IgD-negative memory B cell (primary cell): ENCODE data around the gene SPATA33. TPM values are rescaled to one million over a fixed set of nuclear protein-coding genes. Genes with fewer than 3 reads are reported as not detected.
"Not testable (repeated sequence)": the region's sequence is repeated elsewhere in the genome, so short reads cannot be mapped to it uniquely, and the experiment has no call there.

Experiments used
- H3K27ac Mint-ChIP-seq, 3 donors: one replicate each; pipeline ENCODE4 v1.8.0; 2020 to 2022; ENCODE audit warnings: mild to moderate bottlenecking in 3 of 3, mixed read lengths in 3 of 3, moderate library complexity in 1 of 3
- H3K27me3 Mint-ChIP-seq: one replicate; pipeline ENCODE4 v1.8.0; 2021; ENCODE audit warnings: mixed read lengths
- H3K36me3 Mint-ChIP-seq: one replicate; pipeline ENCODE4 v1.8.0; 2020; ENCODE audit warnings: mild to moderate bottlenecking, mixed read lengths
- H3K4me1 Mint-ChIP-seq, 3 donors: one replicate each; pipeline ENCODE4 v1.8.0; 2020 to 2022; ENCODE audit warnings: mixed read lengths in 3 of 3, mild to moderate bottlenecking in 1 of 3
- H3K4me3 Mint-ChIP-seq, 4 donors: one replicate each; pipeline ENCODE4 v1.8.0; 2020 to 2022; ENCODE audit warnings: mild to moderate bottlenecking in 4 of 4, mixed read lengths in 4 of 4, moderate library complexity in 3 of 4
- H3K9me3 Mint-ChIP-seq, 3 donors: one replicate each; pipeline ENCODE4 v1.8.0; 2020 to 2021; ENCODE audit warnings: mixed read lengths in 3 of 3, mild to moderate bottlenecking in 1 of 3
- polyA plus RNA-seq: library from polyadenylated mRNA; unstranded; fragments of 300-500 nt; fragmentation: Illumina TruSeq; gene quantifications from one replicate; pipeline ENCODE4 v1.2.3, GENCODE V29; 2021

Gene SPATA33
- polyA plus RNA-seq, 1 donor from 2014 or later = 3.5 TPM

DNA sequence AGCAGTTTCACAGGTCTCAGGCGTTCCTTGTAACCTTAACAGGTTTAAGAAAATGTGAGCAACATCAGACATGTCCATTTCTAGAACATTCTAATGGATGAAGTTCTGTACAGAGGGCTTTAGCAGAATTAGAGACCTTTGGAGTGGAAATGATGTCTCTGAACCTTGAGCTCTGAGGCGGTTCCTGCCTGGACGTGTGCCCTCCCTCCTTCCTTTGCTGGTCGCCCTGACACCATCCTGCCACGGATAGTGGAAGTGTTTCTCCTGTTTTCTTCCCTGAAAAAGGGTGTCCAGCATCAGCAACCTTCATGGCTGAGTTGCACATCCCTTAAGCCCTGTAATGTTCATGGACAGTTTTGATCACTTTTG is 11.1 kb downstream of the SPATA33 start:
- H3K27ac Mint-ChIP-seq = no peak overlapping the region
- no peaks in the 10 kb centered on the region for H3K27me3 Mint-ChIP-seq
- H3K4me1 Mint-ChIP-seq = peaks cover 0 to 4% (median 2%) of the 10 kb centered on the region in 3 donors
- peaks cover 0 to 2% (median 0%) of the 10 kb centered on the region in 3 donors for H3K9me3 Mint-ChIP-seq
- H3K36me3 Mint-ChIP-seq = peaks cover 2% of the 10 kb centered on the region
- H3K4me3 Mint-ChIP-seq = no peak overlapping the region

DNA sequence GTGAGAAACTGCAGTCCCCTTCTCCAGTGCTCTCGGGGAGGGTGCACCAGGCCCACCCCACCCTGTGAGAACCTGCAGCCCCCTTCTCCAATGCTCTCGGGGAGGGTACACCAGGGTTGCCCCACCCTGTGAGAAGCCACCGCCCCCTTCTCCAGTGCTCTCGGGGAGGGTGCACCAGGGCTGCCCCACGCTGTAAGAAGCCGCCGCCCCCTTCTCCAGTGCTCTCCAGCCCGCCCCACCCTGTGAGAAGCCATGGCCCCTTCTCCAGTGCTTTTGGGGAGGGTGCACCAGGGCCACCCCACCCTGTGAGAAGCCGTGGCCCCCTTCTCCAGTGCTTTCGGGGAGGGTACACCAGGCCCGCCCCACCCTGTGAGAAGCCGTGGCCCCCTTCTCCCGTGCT is 12.1 kb downstream of the SPATA33 start:
- no peak overlapping the region for H3K4me3 Mint-ChIP-seq
- H3K36me3 Mint-ChIP-seq = no peaks in the 10 kb centered on the region
- no peaks in the 10 kb centered on the region for H3K27me3 Mint-ChIP-seq
- no peak overlapping the region for H3K27ac Mint-ChIP-seq
- H3K9me3 Mint-ChIP-seq = peaks cover 0 to 2% (median 0%) of the 10 kb centered on the region in 3 donors
- peaks cover 0 to 2% (median 2%) of the 10 kb centered on the region in 3 donors for H3K4me1 Mint-ChIP-seq

DNA sequence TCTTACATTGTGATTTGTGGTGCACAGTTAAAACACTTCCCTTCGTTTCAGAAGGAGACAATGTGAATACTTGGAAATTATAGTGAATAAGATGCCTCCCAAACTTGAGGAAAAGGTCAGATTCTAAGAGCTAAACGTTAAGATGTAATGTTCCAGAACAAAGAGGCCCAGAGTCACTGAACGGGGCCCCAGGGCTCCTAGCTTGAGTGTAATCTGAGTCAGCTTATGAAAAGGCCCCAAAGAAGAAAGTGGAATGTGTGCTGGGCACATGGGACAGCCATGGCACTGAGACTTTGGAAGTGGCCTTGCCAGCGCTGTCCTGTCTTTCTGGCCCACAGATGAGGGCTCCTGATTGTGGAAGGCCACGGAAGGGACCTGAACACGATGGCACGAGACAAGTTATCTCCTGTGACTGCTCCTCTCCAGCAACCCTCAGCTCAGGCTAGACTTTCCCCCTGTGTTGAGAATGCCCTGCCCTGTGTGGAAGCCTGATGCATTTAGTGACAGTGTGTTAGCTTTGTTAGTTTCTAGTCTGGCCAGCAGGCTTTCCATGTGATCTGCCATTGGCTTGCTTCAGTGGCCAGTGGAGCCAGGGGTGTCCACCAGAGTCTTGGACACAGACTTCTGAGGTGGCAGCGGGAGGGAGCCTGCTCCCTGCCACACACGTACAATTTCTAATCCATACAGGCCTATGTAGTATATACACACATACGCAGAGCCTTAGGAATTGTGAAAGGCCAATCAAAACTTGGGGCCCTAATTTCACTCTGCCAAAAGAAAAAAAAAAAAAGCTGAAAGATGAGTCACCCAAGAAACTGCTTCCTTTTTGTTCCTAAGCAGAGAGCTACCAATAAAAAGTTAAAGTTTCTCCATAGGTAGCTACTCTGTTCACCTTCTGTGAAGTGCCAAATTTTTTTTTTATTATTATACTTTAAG is 13.1 kb downstream of the SPATA33 start:
- Mint-ChIP-seq H3K4me3 (no peak overlapping the region), H3K27ac (no peak overlapping the region), H3K9me3 (peaks cover 0 to 3% (median 0%) of the 10 kb centered on the region in 3 donors)

DNA sequence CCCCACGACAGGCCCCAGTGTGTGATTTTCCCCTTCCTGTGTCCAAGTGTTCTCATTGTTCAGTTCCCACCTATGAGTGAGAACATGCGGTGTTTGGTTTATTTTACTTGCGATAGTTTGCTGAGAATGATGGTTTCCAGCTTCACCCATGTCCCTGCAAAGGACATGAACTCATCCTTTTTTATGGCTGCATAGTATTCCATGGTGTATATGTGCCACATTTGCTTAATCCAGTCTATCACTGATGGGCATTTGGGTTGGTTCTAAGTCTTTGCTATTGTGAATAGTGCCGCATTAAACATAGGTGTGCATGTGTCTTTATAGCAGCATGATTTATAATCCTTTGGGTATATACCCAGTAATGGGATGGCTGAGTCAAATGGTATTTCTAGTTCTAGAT is 13.9 kb downstream of the SPATA33 start:
- not testable (repeated sequence) for H3K27ac Mint-ChIP-seq, H3K27me3 Mint-ChIP-seq, H3K4me1 Mint-ChIP-seq, H3K36me3 Mint-ChIP-seq, H3K4me3 Mint-ChIP-seq, H3K9me3 Mint-ChIP-seq

More for the DNA sequence above, 13.1 kb downstream of the SPATA33 start:
- Mint-ChIP-seq H3K36me3 (no peaks in the 10 kb centered on the region), H3K4me1 (peaks cover 0 to 2% (median 2%) of the 10 kb centered on the region in 3 donors), H3K27me3 (no peaks in the 10 kb centered on the region)

DNA sequence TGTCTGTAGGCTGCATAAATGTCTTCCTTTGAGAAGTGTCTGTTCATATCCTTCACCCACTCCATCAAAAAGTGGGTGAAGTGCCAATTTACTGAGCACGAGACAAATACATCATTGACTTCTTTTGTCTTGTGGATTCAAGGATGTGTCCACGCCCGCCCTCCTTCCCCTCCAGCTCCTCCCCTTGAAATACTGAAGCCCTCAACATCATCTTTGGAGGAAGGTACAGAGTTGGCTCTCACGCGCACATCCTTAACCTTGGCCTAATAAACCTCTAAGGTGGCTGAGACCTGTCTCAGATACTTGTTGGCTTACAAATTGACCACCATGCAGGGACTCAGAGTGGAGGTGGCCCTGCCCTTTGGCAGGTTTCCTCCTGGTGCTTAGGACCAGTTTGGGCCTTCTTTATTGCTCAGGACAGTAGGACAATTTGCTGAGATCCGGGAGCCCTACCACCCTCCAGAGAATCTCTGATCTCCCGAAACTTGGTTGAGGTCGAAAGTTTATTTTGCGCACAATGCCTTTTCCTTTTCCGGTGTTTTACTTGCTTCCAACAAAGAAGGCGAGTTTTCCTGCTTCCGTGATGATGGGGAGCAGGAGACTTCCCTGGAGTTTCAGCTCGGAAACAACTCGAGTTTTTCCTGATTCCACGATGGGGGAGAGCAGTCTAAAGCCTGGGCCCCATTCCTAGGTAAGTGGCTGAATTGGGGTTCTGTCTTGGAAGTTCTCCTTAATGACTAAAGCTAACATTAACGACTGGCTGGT is 14.7 kb downstream of the SPATA33 start:
- peaks cover 0 to 2% (median 0%) of the 10 kb centered on the region in 3 donors for H3K9me3 Mint-ChIP-seq
- no peak overlapping the region for H3K4me3 Mint-ChIP-seq
- no peaks in the 10 kb centered on the region for H3K36me3 Mint-ChIP-seq
- H3K27me3 Mint-ChIP-seq = no peaks in the 10 kb centered on the region
- H3K4me1 Mint-ChIP-seq = peaks cover 0 to 2% (median 0%) of the 10 kb centered on the region in 3 donors
- H3K27ac Mint-ChIP-seq = no peak overlapping the region

DNA sequence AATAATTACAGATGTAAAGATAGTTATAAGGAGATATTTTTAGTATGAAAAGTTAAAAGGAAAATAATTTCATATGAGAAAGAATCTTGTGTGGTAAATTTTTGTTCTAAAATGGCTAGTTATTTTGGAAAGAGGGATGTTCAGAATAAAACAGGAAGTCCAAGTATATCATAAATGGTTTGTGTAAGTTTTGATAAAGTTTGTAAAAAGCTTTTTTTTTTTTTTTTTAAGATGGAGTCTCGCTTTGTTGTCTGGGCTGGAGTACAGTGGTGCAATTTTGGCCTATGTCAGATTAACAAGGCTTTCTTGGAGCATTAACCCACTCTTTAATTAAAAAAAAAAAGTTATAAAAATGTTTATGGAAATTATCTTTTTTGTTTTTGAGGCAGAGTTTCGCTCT is 20.6 kb downstream of the SPATA33 start:
- Mint-ChIP-seq H3K36me3 (no peaks in the 10 kb centered on the region), H3K27ac (no peak overlapping the region), H3K27me3 (no peaks in the 10 kb centered on the region), H3K4me1 (no peaks in the 10 kb centered on the region), H3K4me3 (no peak overlapping the region), H3K9me3 (peaks cover 0 to 2% (median 0%) of the 10 kb centered on the region in 3 donors)

DNA sequence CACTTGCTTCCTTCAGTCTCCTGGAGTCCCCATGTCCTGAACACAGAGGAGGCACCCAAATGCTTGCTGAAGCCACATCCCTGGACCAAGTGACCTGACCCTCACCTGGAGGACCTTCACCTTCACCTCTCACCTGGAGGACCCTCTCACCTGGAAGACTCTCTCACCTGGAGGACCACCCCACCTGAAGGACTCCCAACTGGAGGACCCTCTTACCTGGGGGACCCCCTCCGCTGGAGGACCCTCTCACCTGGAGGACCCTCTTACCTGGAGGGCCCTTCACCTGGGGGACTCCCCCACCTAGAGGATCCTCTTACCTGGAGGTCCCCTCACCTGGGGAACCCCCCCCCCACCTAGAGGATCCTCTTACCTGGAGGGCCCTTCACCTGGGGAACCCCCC is 28.3 kb downstream of the SPATA33 start:
- Mint-ChIP-seq H3K36me3 (peaks cover 4% of the 10 kb centered on the region), H3K4me1 (peaks cover 4 to 9% (median 8%) of the 10 kb centered on the region in 3 donors), H3K27me3 (no peaks in the 10 kb centered on the region), H3K4me3 (peak overlapping the region; percentile 39 to 97 (median 52)), H3K9me3 (no peaks in the 10 kb centered on the region), H3K27ac (peak overlapping the region in 2 of 3 donors; percentile 88 to 94)

DNA sequence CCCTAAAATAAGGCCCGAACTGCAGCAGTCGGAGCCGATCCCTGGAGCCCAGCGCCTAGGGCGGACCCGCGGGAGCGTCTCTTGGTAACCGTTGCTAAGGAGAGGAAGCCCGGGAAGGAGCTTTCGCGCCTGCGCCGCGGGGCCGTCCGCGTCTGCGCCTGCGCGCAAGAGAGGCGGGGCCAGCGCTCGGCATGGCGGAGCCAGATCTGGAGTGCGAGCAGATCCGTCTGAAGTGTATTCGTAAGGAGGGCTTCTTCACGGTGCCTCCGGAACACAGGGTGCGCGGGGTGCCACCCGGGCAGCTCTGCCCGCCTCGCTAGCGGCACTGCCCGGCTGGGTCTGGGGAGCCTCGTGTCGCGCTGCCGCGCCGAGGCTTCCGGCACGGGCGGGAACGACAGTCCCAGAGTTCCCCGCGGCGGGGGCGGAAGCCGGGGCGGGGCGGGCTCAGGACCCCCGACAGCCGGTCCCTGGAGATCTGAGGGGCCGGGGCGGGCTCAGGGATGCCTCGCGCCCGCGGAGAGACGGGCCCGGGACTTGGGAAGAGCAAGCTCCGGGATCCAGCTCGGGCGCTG is 29.0 kb downstream of the SPATA33 start, which contains the start of gene CDK10:
Gene CDK10, plus strand, starts transcription at position 170 of the 572 bp plus-strand sequence. Its CDS starts 22 bp downstream, at position 192.
- Mint-ChIP-seq H3K4me1 (peaks cover 4 to 9% (median 8%) of the 10 kb centered on the region in 3 donors), H3K9me3 (no peaks in the 10 kb centered on the region), H3K27me3 (no peaks in the 10 kb centered on the region), H3K4me3 (peak within 1 kb of the TSS; percentile 92 to 99 (median 96)), H3K27ac (peak within 1 kb of the TSS; percentile 94 to 97 (median 97)), H3K36me3 (peaks cover 4% of the 10 kb centered on the region)

DNA sequence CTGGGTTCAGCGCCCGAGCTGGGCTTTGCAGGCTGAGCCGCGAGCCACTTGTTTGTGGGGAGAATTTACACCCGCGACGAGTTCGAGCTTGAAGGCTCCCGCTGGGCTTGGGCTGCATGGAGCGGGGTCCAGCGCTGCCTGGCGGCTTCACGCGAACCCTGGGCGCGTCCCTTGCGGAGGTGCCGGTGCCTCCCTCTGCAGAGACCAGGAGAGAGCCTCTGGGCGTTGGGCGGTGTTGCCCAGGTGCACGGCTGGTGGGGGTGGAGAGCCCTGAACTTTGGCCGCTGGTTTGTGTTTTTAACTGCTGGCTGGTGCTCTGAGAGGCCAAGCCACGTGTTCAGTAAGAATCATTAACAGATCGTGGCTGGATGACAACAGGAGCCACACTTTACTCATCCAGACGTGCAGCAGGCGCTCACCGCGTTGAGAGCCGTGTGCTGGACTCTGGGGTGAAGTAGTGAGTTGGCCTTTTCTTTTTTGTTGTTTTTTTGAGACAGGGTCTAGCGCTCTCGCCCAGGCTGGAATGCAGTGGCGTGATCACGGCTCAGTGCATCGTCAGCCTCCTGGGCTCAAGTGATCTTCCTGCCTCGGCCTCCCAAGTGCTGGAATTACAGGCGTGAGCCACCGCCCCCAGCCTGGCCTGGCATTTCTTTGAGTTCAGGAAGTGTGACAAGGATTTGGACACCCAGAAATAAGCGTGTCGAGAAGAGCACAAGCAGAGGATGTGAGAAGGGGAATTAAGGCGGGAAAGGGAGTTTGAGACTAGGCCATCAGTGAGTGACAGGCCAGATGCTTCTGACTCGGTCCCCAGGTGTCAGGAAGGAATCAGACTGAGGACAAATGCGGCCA is 29.7 kb downstream of the SPATA33 start:
- H3K27ac Mint-ChIP-seq = peak overlapping the region in 2 of 3 donors; percentile 82 to 88
- H3K4me1 Mint-ChIP-seq = peaks cover 4 to 9% (median 8%) of the 10 kb centered on the region in 3 donors

DNA sequence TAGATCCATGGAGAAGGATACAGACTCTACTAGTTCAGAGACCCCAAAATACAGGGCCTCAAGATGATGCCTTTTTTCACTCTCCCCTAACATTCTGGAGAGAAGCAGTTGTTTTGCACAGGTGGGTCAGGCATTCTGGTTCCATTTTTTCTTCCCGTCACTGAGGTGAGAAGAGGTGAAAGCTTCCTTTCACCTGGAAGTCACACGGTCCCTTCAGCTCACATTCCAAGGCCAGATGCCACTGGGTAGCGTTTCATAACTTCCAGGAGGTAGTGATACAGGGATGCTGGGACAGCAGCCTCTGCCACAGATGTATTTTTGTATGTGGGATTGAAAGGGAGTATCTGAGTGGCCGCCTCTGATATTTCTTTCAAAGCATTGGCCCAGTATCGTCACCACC is 30.8 kb downstream of the SPATA33 start:
- no peak overlapping the region for H3K27ac Mint-ChIP-seq
- H3K4me3 Mint-ChIP-seq = peak overlapping the region in 3 of 4 donors; percentile 90 to 99 (median 92)
- H3K36me3 Mint-ChIP-seq = peaks cover 4% of the 10 kb centered on the region
- no peaks in the 10 kb centered on the region for H3K27me3 Mint-ChIP-seq
- no peaks in the 10 kb centered on the region for H3K9me3 Mint-ChIP-seq
- peaks cover 6 to 9% (median 8%) of the 10 kb centered on the region in 3 donors for H3K4me1 Mint-ChIP-seq

More for the DNA sequence above, 29.7 kb downstream of the SPATA33 start:
- Mint-ChIP-seq H3K36me3 (peaks cover 4% of the 10 kb centered on the region), H3K9me3 (no peaks in the 10 kb centered on the region), H3K27me3 (no peaks in the 10 kb centered on the region), H3K4me3 (peak overlapping the region; percentile 90 to 99 (median 94))

DNA sequence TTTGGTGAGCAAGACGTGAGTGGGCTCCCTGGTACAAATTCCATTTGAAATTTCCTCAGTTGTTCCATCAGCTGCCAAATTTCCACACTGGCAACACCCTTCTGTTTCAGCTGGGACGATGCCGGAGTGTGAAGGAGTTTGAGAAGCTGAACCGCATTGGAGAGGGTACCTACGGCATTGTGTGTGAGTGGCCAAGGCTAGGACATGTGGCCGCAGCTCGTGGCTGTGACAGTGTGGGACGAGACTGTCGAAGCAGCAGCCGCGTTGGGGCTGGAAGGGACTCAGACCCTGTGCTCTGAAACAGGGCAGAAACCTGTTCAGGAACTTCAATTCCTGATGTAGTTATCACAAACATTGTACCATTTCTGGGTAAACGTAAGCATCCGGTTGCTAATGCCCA is 31.5 kb downstream of the SPATA33 start:
- Mint-ChIP-seq H3K4me1 (peaks cover 8 to 9% (median 8%) of the 10 kb centered on the region in 3 donors), H3K27me3 (no peaks in the 10 kb centered on the region), H3K27ac (no peak overlapping the region), H3K36me3 (peaks cover 4% of the 10 kb centered on the region), H3K4me3 (peak overlapping the region in 2 of 4 donors; percentile 50 to 55), H3K9me3 (no peaks in the 10 kb centered on the region)

DNA sequence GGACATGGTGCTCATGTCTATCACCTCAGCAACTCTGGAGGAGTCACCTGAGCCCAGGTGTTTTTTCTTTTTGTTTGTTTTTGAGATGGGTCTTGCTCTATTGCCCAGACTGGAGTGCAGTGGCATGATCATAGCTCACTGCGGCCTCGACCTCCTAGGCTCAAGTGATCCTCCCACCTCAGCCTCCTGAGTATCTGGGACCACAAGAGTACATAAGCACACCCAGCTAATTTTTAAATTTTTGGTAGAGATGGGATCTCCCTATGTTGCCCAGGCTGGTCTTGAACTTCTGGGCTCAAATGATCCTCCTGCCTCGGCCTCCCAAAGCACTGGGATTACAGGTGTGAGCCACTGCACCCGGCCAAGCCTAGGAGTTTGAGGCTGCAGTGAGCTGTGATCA is 32.0 kb downstream of the SPATA33 start:
- H3K27ac Mint-ChIP-seq = peak overlapping the region in 1 of 3 donors; percentile 53
- H3K4me1 Mint-ChIP-seq, H3K27me3 Mint-ChIP-seq, H3K4me3 Mint-ChIP-seq, H3K9me3 Mint-ChIP-seq, H3K36me3 Mint-ChIP-seq: not testable (repeated sequence)

DNA sequence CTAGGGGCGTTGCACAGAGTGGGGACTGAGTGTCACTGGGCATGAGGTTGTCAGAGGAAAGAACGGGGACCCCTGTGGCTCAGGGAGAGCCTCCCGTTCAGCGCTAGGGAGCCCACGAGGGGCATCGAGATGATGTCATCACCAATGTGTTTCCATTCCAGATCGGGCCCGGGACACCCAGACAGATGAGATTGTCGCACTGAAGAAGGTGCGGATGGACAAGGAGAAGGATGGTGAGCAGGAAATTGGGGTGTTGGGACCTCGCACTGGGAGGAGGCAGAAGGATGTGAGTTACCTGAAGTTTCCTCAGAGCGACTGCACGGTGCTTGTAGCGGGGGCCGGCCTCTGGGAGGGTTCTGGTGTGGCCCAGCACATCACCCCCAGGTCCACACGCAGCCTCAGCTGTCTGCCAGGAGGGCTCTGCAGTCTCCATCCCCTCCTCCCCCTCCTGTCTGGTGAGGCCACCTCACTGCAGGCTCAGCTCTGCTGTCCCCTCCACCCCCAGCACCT is 32.8 kb downstream of the SPATA33 start:
- H3K27me3 Mint-ChIP-seq = no peaks in the 10 kb centered on the region
- H3K4me3 Mint-ChIP-seq = peak overlapping the region in 2 of 4 donors; percentile 65 to 68
- peaks cover 3% of the 10 kb centered on the region for H3K36me3 Mint-ChIP-seq
- peaks cover 8 to 9% (median 8%) of the 10 kb centered on the region in 3 donors for H3K4me1 Mint-ChIP-seq
- H3K27ac Mint-ChIP-seq = peak overlapping the region in 1 of 3 donors; percentile 53
- no peaks in the 10 kb centered on the region for H3K9me3 Mint-ChIP-seq
